ENCODE data around the gene DNAJC17. TPM values are rescaled to one million over a fixed set of nuclear protein-coding genes. Genes with fewer than 3 reads are reported as not detected.
A peak's percentile ranks its signal among the peaks of the same experiment; 100 is the strongest.

The DNAJC17 gene
- total and polyA plus RNA-seq, 2 of the 13 experiments (the other 11 are each of a cell fraction or from before 2014, with no cell fraction given) = 22.2 to 26.5 TPM

GRCh38 chr15:40754883-40755811 lies 52.1 kb downstream of the DNAJC17 start, which contains the start of gene RMDN3 (continued):
- TF ChIP-seq ZBTB33 (CRISPR knock-in tag; IDR thresholded peaks at IDR 0.05) = no peak
- TF ChIP-seq ZNF552 (CRISPR knock-in tag; IDR thresholded peaks at IDR 0.05; ENCODE audit: borderline replicate concordance) = no peak
- TF ChIP-seq ZNF282 (IDR thresholded peaks at IDR 0.05; ENCODE audit: partially characterized antibody) = no peak
- no peak for TF ChIP-seq ZNF326 (CRISPR knock-in tag; IDR thresholded peaks at IDR 0.05; ENCODE audit: borderline replicate concordance)
- no peak for TF ChIP-seq REST (IDR thresholded peaks at IDR 0.05; ENCODE audit: borderline replicate concordance in 1 of 2, low read depth in 1 of 2, low read length in 2 of 2)
- TF ChIP-seq ZBTB44 (CRISPR knock-in tag; IDR thresholded peaks at IDR 0.05) = no peak
- no peak; the same call in 1 of the 2 replicates for TF ChIP-seq NR0B2 (CRISPR knock-in tag; IDR thresholded peaks at IDR 0.05)
- no peak for TF ChIP-seq RCOR2 (CRISPR knock-in tag; IDR thresholded peaks at IDR 0.05)
- peak; percentile 59; the same call in 1 of the 2 replicates for TF ChIP-seq TFAP4 (IDR thresholded peaks at IDR 0.05; ENCODE audit: borderline replicate concordance, low read depth)
- peak; percentile 38; the same call in 1 of the 2 replicates for TF ChIP-seq TARDBP (CRISPR knock-in tag; IDR thresholded peaks at IDR 0.05)
- TF ChIP-seq RFXANK (CRISPR knock-in tag; IDR thresholded peaks at IDR 0.05) = no peak
- peak in 1 of 2 experiments; percentile 76; a peak in 2 of 4 replicates for TF ChIP-seq KLF16 (CRISPR knock-in tag; IDR thresholded peaks at IDR 0.05)
- peak; percentile 70 for TF ChIP-seq ATF2 (CRISPR knock-in tag; IDR thresholded peaks at IDR 0.05)
- TF ChIP-seq FOXO4 (CRISPR knock-in tag; conservative IDR thresholded peaks at IDR 0.05) = no peak

Measured in HepG2 (cell line).